ENCODE data around the gene ZNF792.
"Not testable (repeated sequence)": the region's sequence is repeated elsewhere in the genome, so short reads cannot be mapped to it uniquely, and the experiment has no call there.

Gene ZNF792

DNA sequence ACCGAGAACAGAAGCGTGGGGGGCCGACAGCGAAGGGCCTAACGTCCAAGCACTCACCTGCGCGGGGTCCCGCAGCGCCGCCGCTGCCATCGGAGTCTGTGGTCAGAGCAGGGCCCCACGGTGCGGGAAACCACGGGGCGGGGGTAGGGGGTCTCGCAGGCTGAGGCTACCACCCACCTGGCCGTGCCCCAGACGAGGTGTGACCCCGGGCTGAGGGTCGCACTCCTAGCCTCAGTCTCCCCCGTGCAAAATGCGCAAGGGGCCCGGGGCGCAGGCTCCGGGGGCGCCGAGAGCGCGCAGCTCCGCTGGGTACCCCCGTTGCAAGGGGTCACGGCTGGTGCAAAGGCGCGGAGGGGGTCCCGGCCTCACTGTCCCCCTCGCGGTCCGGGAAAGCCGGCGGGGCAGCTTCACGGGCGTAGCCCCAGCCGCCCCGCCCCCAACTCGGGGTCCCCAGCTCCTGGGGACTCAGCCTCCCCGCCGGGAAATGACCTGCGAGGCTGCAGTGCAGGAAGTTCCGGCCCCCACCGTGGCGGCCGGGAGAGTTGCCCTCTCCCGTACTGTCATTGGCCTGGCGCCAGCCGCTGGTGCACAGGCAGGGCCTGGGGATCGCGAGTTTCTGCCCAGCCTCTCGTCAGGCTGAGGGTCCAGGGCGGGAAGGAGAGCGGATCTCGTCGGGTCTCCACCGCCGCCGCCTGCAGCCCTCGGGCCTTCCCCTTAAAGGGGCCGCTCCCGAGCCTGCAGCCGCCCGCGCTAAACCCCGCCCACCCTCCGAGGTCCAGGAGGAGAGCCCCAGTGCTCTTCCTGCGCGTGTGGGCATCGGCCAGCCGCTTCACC, at the start of gene ZNF792:
ZNF792 (minus strand) TSS at position 657 of the 834 bp plus-strand sequence; CDS start at position 90, 567 bp downstream.
- in situ Hi-C loops (cut with MboI; ENCODE audit: low pct_unique_long_range_greater_than_20kb, low sequenced_read_pairs) = no loop called here
- peak; percentile 50 for DNase-seq

DNA sequence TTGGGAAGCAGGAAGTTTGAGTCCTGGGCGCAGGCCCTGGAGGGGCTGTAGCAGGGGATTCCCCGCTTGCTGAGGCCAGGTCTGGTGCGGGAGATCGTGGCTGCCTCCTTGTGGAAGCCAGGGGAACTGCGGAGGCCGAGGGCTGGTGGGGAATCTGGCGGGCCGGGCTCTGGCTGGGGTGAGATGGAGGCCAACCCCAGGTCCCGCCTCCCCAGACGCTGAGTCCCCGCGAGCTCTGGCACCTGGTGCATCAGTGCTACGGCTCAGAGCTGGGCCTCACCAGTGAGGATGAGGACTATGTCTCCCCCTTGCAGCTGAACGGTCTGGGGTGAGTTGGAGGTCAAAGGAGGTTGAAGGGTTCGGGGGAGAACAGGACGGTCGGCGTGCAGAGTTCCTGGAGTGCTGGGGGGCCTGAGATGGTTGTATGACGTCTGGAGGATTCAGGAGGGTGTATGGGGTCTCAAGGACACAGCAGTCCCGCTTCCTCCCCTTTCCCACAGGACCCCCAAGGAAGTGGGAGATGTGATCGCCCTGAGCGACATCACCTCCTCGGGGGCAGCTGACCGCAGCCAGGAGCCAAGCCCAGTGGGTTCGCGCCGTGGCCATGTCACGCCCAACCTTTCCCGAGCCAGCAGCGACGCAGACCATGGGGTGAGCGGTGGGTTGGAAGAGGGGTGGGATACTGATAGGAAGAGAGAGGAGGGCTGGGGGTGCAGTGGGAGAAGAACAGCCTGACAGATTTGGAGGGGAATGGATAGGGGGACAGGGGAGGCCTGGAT, 49.2 kb upstream of the ZNF792 start:
- DNase-seq = peak; percentile 87
- in situ Hi-C loops (cut with MboI; ENCODE audit: low pct_unique_long_range_greater_than_20kb, low sequenced_read_pairs) = no loop called here

DNA sequence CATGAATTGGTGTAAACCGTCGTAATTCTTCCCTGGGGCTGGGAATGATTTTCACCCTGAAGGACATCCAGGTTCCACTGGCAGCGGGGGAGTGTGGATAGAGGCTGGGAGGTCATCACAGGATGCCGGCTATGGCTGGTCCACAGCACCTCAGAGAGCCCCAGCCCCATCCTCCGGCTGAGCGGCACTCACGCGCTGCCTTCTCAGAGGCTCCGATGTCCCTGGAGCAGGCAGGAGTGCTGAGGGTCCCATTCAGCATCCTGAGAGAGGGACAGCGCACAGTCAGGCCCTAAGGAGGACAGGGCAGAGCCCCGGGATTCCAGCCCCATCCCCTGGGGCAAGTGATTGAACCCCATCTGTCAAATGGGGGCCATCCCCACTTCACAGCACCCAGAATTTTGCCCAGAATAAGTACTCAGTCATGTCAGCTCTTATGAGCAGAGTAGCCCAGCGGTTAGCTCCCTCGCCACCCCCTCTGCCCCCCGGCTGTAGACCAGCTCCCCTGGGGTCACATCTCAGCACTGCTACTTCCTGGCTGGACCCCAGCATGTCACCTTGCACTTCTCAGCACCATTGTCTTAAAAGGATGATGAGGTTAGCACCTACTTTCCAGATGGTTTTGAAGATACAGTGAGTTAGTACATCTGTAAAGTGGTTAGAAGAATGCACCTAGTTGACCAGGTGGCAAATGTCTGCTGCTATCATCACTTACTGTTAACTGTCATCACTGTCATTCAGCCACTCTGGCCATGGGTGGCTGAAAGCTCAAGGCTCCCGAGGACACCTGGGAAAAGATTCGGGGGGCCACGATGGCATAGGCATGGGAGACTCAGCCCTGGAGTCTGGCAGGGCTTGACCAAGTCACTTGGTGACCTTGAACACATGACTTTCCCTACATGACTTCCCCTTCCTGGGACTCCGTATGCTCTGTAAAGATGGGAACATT, 48.0 kb upstream of the ZNF792 start:
- no peak for DNase-seq
- in situ Hi-C loops (cut with MboI; ENCODE audit: low pct_unique_long_range_greater_than_20kb, low sequenced_read_pairs) = no loop called here

DNA sequence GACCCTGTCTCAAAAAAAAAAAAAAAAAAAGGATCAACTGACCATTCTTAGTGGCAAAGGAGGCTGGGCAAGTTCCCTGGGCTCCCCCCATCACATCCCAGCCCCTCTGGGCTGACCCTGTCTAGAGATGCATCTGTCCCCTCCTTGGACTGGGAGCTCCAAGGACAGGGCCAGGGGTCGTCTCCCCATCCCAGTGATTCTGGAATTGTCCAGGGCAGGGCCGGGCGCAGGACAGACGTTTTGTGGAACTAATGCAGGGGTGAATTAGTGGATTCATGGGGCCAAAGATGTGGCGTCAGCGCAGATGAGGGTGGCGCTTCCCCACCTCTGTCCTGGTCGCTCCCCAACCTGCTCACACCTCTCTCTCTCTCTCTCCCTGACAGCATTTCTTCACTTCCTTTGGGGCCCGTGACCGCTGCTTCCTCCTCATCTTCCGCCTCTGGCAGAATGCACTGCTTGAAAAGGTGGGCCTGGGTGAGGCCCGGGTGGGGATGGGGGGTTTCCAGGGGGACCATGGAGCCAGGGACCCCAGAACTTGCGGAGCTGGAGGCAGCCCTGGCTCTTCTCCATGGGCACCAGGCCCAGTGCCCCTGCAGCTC, 47.2 kb upstream of the ZNF792 start:
- in situ Hi-C loops (cut with MboI; ENCODE audit: low pct_unique_long_range_greater_than_20kb, low sequenced_read_pairs) = no loop called here
- DNase-seq = no peak

DNA sequence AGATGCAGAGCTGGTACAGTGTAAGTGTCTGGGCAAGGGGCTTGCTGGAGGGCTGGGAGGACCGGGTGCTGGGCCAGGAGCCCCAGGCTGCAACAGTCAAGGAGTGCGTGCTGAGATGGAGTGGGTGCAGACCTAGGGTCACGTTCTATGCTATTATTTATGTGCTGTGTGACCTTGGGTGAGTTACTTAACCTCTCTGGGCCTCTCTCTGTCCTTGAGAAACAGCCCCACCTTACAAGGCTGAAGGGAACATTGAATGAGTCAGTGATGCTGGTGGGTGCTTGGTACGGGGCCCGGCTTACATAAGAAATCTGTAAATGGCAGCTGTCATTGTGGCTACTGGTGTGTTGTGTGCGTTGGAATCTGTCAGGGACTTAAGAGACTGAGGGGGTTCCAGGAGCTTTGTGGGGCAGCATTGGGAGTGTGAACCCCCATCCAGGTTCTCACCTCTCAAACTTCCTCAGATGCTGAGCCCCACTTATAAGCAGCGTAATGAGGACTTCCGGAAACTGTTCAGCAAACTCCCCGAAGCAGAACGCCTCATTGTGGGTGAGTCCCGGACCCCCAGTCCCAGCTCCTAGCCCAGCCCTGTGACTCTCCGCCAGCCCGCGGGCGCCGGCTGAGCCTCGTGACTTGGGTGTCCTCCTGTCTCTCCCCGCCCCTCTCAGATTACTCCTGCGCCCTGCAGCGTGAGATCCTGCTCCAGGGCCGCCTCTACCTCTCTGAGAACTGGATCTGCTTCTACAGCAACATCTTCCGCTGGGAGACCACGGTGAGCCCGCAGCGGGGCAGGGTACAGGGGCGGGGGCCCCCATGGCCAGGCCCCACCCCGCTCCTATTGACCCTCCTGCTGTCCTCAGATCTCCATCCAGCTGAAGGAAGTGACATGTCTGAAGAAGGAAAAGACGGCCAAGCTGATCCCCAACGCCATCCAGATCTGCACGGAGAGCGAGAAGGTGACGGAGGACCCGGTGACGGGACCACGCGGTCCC, 45.7 kb upstream of the ZNF792 start:
- in situ Hi-C loops (cut with MboI; ENCODE audit: low pct_unique_long_range_greater_than_20kb, low sequenced_read_pairs) = no loop called here
- no peak for DNase-seq

DNA sequence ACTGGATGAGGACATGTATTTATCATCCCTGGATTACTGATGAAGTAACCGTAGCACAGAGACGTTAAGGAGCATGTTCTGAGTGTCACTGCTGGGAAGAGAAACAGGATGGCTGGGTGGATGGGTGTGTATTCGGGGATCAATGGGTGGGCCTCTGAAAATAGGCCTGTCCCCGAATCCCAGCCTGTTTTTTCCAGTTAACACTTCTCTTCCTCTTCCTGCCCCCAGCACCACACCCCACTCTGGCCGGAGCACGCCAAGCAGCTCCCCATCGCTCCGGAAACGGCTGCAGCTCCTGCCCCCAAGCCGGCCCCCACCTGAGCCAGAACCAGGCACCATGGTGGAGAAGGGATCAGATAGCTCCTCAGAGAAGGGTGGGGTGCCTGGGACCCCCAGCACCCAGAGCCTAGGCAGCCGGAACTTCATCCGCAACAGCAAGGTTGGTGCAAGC, 44.9 kb upstream of the ZNF792 start:
- in situ Hi-C loops (cut with MboI; ENCODE audit: low pct_unique_long_range_greater_than_20kb, low sequenced_read_pairs) = no loop called here
- no peak for DNase-seq

DNA sequence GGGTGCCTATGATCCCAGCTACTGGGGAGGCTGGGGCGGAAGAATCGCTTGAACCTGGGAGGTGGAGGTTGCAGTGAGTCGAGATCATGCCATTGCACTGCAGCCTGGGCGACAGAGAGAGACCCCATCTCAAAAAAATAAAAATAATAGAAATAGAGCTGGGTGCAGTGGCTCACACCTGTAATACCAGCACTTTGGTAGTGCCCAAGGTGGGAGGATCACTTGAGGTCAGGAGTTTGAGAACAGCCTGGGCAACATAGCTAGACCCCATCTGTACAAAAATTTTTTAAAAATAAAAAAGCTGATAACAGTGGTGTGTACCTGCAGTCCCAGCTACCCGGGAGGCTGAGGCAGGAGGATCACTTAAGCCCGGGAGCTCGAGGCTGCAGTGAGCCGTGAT, 43.4 kb upstream of the ZNF792 start:
- in situ Hi-C loops (cut with MboI; ENCODE audit: low pct_unique_long_range_greater_than_20kb, low sequenced_read_pairs); DNase-seq: not testable (repeated sequence)

DNA sequence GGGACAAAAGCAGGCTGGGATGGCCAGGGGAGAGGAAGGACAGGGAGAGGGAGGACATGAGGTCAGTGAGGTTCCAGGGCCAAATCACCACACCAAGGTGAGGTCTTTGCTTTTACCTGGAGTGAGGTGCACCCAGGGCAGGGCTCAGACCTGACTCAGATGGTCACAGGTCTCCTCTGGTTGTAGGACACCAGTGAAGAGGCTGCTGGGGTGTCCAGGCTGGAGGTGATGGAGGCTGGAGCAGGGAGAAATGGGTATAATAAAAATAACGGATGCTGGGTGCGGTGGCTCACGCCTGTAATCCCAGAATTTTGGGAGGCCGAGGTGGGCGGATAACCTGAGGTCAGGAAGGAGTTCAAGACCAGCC, 43.0 kb upstream of the ZNF792 start:
- in situ Hi-C loops (cut with MboI; ENCODE audit: low pct_unique_long_range_greater_than_20kb, low sequenced_read_pairs) = no loop called here
- no peak for DNase-seq

DNA sequence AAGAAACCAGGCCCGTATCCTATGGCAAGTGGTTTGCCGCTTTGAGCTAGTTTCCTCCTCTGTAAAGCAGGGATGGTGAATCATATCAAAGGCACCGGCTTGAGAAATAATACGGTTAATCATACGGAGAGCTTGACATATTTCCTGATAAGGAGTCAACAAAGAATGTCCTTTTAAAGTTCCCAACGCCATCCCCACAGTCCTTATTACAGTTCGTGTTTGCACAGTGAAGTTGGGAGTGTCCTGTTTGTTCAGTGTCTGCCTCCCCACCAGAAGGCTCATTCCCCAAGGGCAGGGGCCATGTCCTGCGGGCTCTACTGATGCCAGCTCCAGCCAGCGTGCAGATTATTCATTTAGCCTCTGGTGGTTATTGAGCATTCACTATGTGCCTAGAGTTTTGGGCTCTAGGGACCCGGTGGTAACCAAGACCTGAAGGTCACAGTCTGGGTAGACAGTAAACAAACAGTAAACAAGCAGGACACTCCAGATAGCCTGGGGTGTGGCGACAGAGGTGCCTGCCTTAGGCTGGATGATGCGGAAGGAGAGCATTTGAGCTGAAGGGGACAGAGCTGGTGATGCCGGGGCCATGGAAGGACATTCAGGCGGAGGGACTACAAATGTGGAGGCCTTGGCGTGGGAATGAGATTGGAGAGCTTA, 42.4 kb upstream of the ZNF792 start:
- no peak for DNase-seq
- in situ Hi-C loops (cut with MboI; ENCODE audit: low pct_unique_long_range_greater_than_20kb, low sequenced_read_pairs) = no loop called here

DNA sequence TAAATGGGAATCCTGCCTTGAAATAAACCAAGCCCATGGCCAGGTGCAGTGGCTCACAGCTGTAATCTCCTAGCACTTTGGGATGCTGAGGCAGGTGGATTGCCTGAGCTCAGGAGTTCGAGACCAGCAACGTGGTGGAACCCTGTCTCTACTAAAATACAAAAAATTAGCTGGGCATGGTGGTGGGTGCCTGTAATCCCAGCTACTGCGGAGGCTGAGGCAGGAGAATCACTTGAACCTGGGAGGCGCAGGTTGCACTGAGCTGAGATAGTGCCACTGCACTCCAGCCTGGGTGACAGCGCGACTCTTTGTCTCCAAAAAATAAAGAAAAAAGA, 41.9 kb upstream of the ZNF792 start:
- DNase-seq; in situ Hi-C loops (cut with MboI; ENCODE audit: low pct_unique_long_range_greater_than_20kb, low sequenced_read_pairs): not testable (repeated sequence)

DNA sequence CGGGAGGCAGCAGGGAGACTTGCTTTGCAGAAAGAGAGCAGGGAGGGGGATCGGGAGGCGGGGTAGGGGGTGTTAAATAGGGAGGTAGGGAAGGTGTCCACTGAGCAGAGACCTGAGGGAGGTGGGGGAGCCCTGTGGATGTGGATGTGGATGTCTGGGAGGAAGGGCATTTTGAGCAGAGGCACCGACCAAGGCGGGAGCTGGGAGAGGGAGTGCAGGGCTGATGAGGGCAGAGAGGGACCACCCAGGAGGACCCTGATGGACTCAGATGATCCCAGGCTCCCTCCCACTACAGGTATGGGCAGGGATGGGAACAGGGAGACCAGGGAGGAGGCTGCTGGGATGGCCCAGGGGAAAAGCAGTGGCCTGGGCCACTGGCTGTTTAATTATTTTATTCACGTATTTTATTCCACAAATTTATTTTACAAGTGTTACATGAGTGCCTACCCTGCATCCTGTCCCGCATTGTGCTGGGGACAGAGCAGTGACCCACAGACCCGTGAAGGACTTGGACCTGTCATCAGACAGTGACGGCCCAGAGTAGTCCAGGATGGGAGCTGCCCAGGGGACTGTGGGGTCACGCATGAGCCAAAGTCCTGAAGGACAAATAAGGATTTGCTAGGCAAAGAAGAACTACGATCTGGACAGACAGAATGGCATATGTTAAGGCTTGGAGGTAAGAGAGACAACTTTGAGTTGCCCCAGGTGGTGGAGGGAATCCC, 41.4 kb upstream of the ZNF792 start:
- no peak for DNase-seq
- in situ Hi-C loops (cut with MboI; ENCODE audit: low pct_unique_long_range_greater_than_20kb, low sequenced_read_pairs) = no loop called here

DNA sequence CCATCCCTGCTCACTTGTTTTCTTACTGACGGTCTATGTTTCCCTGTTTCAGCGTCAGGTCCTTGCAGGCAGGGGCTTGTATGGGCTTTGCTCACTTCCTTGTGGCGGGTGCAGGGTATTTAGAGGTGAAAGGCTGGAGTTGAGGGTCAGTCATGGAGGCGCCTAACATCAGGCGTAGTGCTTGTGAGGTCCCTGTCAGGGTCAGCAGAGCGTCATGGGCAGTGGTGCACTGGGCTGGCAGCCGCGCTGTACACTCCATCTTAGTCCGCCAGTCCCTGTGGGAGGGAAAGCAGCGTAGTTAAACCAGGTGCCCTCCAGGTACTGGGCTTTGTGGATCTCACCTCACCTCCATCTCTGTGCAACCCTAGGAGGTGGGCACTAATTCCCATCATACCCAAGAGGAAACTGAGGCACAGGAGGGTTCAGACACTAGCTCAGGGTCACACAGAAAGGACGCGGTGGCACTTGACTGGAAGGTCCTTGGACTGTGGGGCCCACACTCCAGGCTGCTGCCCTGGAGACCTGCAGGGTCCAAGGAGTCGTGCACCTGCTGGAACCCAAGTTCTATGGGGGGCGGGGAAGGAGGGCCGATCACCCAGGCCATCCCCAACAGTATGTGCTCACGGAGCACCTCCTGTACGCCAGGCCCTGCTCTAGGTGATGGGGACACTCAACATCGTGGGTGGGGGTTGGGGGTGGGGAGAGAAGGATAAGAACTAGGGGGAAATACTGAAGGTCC, 40.7 kb upstream of the ZNF792 start:
- in situ Hi-C loops (cut with MboI; ENCODE audit: low pct_unique_long_range_greater_than_20kb, low sequenced_read_pairs) = no loop called here
- no peak for DNase-seq

DNA sequence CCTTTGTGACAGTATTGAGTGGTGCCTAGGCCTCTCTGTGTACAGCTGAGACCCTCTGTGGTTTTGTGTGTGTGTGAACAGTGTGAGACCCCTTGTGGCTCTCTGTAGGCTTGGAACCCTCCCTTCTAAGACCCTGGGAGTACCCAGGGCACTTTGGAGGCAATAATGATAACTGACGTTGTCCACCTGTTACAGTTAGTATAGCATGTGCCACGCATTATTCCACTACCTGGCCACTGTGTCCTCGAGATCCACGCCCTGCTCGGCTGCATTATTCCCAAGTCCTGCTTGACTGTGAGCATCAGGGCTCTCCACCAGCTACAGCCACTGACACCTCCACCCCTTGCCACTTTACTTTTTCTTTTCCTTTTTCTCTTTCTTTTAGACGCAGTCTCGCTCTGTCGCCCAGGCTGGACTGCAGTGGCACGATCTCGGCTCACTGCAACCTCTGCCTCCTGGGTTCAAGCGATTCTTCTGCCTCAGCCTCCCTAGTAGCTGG, 38.1 kb upstream of the ZNF792 start:
- in situ Hi-C loops (cut with MboI; ENCODE audit: low pct_unique_long_range_greater_than_20kb, low sequenced_read_pairs) = no loop called here
- DNase-seq = no peak

DNA sequence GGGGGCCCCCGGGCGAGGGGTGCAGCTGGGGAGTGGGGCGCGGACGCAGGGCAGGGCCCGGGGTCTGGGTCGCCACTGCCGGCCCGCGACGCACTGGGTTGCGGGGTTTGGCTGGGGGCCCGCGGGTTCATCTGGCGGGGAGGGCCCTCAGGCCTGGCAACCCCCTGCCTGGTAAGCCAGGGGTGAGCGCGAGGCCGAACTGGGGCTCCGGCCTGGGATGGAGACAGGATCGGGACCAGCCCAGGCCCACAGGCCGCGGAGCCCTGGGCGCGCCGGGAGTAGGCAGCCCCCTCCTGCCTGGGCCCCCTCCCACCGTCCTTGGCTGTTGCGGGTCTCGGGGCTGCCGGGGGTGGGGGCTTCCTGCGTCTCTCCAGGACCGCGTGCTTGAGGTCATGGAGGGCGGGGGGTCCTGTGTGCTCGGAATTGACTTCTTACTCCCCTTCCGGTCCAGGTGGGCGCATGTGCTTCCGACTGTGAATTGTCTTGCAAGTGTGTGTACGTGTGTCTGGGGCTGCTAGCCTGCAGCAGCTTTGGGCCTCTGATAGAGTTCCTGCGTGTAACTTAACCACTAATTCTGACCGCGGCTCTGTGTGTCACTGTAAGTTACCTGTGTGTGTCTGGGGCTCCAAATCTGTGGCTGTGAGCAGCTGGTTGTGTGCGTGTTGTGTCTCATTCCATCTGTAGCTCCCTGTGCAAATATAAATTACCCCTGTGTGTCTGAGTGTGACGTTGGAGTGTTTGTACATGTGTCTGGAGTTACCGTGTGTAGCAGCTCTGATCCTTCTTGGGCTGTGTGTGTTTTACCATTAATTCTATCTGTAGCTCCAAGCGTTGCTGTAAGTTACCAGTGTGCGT, 36.8 kb upstream of the ZNF792 start:
- in situ Hi-C loops (cut with MboI; ENCODE audit: low pct_unique_long_range_greater_than_20kb, low sequenced_read_pairs) = no loop called here
- DNase-seq = peak; percentile 77

DNA sequence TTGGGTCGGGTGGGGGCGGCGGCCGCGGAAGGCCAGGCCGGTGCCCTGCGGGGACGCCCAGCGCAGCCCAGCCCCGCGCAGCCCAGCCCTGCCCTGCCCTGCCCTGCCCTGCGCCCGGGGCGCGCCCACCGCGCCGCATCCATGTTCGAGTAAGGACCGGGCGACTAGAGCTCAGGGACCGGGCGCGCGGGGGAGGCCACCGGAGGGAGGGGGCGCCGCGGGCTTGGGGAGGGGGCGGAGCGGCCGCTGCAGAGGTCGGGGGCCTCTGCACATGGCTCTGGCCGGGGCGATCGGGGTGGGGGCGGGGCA, 36.3 kb upstream of the ZNF792 start:
- no peak for DNase-seq
- in situ Hi-C loops (cut with MboI; ENCODE audit: low pct_unique_long_range_greater_than_20kb, low sequenced_read_pairs) = no loop called here

Measured in KBM-7 (cell line).